Endodermal cell (in vitro differentiated cells): ENCODE results near the gene ODAM. TPM values are rescaled to one million over a fixed set of nuclear protein-coding genes. Genes with fewer than 3 reads are reported as not detected.

Source experiments
- DNase-seq: peaks from one replicate; pipeline ENCODE4 v3.0.0-alpha.2; 2017
- H3K27ac ChIP-seq: 2 replicates; pipeline ENCODE4 v1.5.1; 2013; ENCODE audit warnings: mild to moderate bottlenecking, low read depth, low read length, moderate library complexity
- H3K27me3 ChIP-seq: 2 replicates; pipeline ENCODE4 v1.6.1; 2013; ENCODE audit warnings: mild to moderate bottlenecking, low read length, moderate library complexity; ENCODE audit not compliant: insufficient read depth, control insufficient read depth, poor library complexity, severe bottlenecking
- H3K36me3 ChIP-seq: 2 replicates; pipeline ENCODE4 v1.7.0; 2013; ENCODE audit warnings: mild to moderate bottlenecking, low read length, moderate library complexity; ENCODE audit not compliant: control insufficient read depth, insufficient read depth
- H3K4me1 ChIP-seq: one replicate; pipeline ENCODE4 v1.7.0; 2013; ENCODE audit warnings: low read length; ENCODE audit not compliant: control insufficient read depth, insufficient read depth
- H3K4me3 ChIP-seq: 2 replicates; pipeline ENCODE4 v1.5.1; 2013; ENCODE audit warnings: mild to moderate bottlenecking, low read length, moderate library complexity
- H3K9ac ChIP-seq: 2 replicates; pipeline ENCODE4 v1.6.1; 2013; ENCODE audit warnings: mild to moderate bottlenecking, low read length, moderate library complexity; ENCODE audit not compliant: poor library complexity, severe bottlenecking; ENCODE audit errors: extremely low read depth
- H3K9me3 ChIP-seq: 2 replicates; pipeline ENCODE4 v1.6.1; 2013; ENCODE audit warnings: mild to moderate bottlenecking, low read length, moderate library complexity; ENCODE audit not compliant: control insufficient read depth
- H3K27ac Mint-ChIP-seq: 2 replicates; pipeline ENCODE4 v1.8.0; 2020; ENCODE audit warnings: mixed read lengths
- H3K27me3 Mint-ChIP-seq: 2 replicates; pipeline ENCODE4 v1.8.0; 2021; ENCODE audit warnings: mild to moderate bottlenecking, mixed read lengths; ENCODE audit not compliant: insufficient read depth
- H3K36me3 Mint-ChIP-seq: 2 replicates; pipeline ENCODE4 v1.8.0; 2020; ENCODE audit warnings: low read depth, mixed read lengths
- H3K4me1 Mint-ChIP-seq: 2 replicates; pipeline ENCODE4 v1.8.0; 2020; ENCODE audit warnings: mixed read lengths
- H3K4me3 Mint-ChIP-seq: 2 replicates; pipeline ENCODE4 v1.8.0; 2020; ENCODE audit warnings: mild to moderate bottlenecking, moderate library complexity, mixed read lengths
- H3K9me3 Mint-ChIP-seq: 2 replicates; pipeline ENCODE4 v1.8.0; 2020; ENCODE audit warnings: mild to moderate bottlenecking, mixed read lengths
- CTCF ChIP-seq: fragments of 200-600 bp; sonication (generic); conservative IDR thresholded peaks from 2 replicates; pipeline ENCODE4 v1.5.0; 2021; ENCODE audit warnings: antibody characterized with exemption, mild to moderate bottlenecking
- WGBS, 2 experiments: methylation state at CpG; one replicate each; pipeline versions ENCODE4 v1.1.5 to v1.1.7; 2013; ENCODE audit warnings: missing lambda C conversion rate in 2 of 2, mixed read lengths in 1 of 2; ENCODE audit not compliant: insufficient coverage in 1 of 2, insufficient read length in 1 of 2; 5-methylcytosine and 5-hydroxymethylcytosine counted together
- long read RNA-seq, 4 experiments: library from polyadenylated mRNA in 2 of 4; library from RNA in 1 of 4; library from capped mRNA in 1 of 4; stranded (forward) in 3 of 4; unstranded in 1 of 4; transcript quantifications; one replicate each; pipeline ENCODE4 v2.0.0, GENCODE V29; 2020 to 2021; ENCODE audit warnings: inconsistent platforms in 1 of 4
- polyA plus RNA-seq, 2 experiments: library from polyadenylated mRNA; stranded (reverse); fragments of 50-300 nt; gene quantifications; one replicate each; pipeline ENCODE4 v1.2.3, GENCODE V29; 2013
- total RNA-seq, 2 donors: library from RNA; stranded (reverse); fragmentation: NEBNext Ultra II Directional in 1 of 2; extraction: Animal tissue kit (Norgen Biotek cat#: 25700) in 1 of 2; gene quantifications; 2 replicates in 1 of 2; 3 replicates in 1 of 2; pipeline ENCODE4 v1.2.1, GENCODE V29; 2021

ODAM gene, protein sequence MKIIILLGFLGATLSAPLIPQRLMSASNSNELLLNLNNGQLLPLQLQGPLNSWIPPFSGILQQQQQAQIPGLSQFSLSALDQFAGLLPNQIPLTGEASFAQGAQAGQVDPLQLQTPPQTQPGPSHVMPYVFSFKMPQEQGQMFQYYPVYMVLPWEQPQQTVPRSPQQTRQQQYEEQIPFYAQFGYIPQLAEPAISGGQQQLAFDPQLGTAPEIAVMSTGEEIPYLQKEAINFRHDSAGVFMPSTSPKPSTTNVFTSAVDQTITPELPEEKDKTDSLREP
- total RNA-seq, result not detected
- 0.39 TPM for polyA plus RNA-seq (2013, experiment 1 of 2)
- polyA plus RNA-seq (2013, experiment 2 of 2), result 0.54 TPM
- long read RNA-seq, experiment 1, result 0 reads
- long read RNA-seq, experiment 2, result 0 reads
- long read RNA-seq, experiment 3, result 0 reads
- long read RNA-seq, experiment 4, result 0 reads

DNA sequence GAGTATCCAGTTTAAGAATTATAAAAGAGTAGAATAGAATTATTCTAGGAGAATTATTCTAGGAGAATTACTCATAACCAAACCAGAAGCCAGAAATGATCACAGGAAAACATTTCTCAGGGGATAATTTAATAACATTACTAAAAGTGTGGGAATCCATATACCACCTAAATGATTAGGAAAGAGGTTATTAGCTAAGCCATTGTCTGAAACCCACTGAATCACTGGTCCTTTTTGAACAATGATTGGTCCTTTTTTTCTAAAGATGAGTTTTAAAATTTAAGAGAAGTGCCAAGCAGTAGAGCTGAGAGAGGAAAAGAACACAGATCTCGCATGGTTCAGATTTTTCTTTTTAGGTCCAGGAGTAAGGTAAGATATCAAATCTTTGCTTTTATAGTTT lies at the start of gene ODAM:
ODAM (plus strand) TSS at position 301 of the 400 bp plus-strand sequence. CDS start 819 bp downstream, outside the sequence.
- no peaks in the 10 kb centered on the region for H3K36me3 ChIP-seq
- H3K27me3 Mint-ChIP-seq, result no peaks in the 10 kb centered on the region
- H3K4me1 ChIP-seq, result no peaks in the 10 kb centered on the region
- H3K4me3 Mint-ChIP-seq, result no peak within 1 kb of the TSS
- TF ChIP-seq CTCF, result no peak
- H3K4me1 Mint-ChIP-seq, result peaks cover 5% of the 10 kb centered on the region
- no peak for DNase-seq
- H3K27ac Mint-ChIP-seq, result no peak within 1 kb of the TSS
- no peaks in the 10 kb centered on the region for H3K36me3 Mint-ChIP-seq
- H3K4me3 ChIP-seq, result no peak within 1 kb of the TSS
- H3K9me3 Mint-ChIP-seq, result no peaks in the 10 kb centered on the region
- 87 to 89% methylated on average over 1 of the region's 1 CpG for WGBS, 2 experiments
- H3K27ac ChIP-seq, result no peak within 1 kb of the TSS
- no peaks in the 10 kb centered on the region for H3K27me3 ChIP-seq
- H3K9me3 ChIP-seq, result no peaks in the 10 kb centered on the region
- no peak within 1 kb of the TSS for H3K9ac ChIP-seq

DNA sequence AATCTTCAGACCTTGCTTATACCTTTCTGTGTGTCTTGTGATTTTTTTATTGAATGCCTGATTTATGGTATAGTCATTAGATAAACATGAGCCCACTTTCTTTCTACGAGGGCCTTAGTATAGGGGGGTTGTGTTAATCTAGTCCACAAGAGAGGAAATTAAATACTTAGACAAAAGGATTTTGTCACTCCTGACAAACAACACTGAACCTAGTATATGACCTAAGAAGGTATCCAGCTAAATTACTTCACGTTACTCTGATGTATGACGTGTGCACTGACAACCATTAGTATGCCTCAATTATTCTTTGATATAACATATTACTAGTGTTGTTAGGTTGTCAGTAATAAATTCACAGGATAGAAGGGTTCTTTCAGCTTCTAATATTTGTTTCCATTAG lies 44.3 kb upstream of the ODAM start:
- Mint-ChIP-seq H3K9me3 (no peaks in the 10 kb centered on the region), H3K4me3 (no peak overlapping the region), H3K4me1 (peaks cover 9% of the 10 kb centered on the region), H3K36me3 (no peaks in the 10 kb centered on the region), H3K27ac (no peak overlapping the region), H3K27me3 (no peaks in the 10 kb centered on the region)
- Histone ChIP-seq H3K36me3 (no peaks in the 10 kb centered on the region), H3K4me3 (no peak overlapping the region), H3K9me3 (no peaks in the 10 kb centered on the region), H3K9ac (no peak overlapping the region), H3K4me1 (peaks cover 8% of the 10 kb centered on the region), H3K27me3 (no peaks in the 10 kb centered on the region), H3K27ac (no peak overlapping the region)
- 80 to 97% methylated on average over 1 to 3 of the region's 3 CpGs for WGBS, 2 experiments
- DNase-seq, result no peak
- no peak for TF ChIP-seq CTCF

- no peak overlapping the region for H3K4me3 ChIP-seq
- DNase-seq, result no peak
- peaks cover 8% of the 10 kb centered on the region for H3K4me1 ChIP-seq
- H3K27ac Mint-ChIP-seq, result no peak overlapping the region
- no peaks in the 10 kb centered on the region for H3K27me3 Mint-ChIP-seq
- H3K36me3 ChIP-seq, result no peaks in the 10 kb centered on the region
- no peak overlapping the region for H3K9ac ChIP-seq
- H3K27ac ChIP-seq, result no peak overlapping the region
- H3K9me3 Mint-ChIP-seq, result no peaks in the 10 kb centered on the region
- WGBS, 2 experiments, result 95 to 100% methylated on average over 1 to 2 of the region's 2 CpGs
- TF ChIP-seq CTCF, result no peak
- no peak overlapping the region for H3K4me3 Mint-ChIP-seq
- H3K4me1 Mint-ChIP-seq, result peaks cover 9% of the 10 kb centered on the region
- no peaks in the 10 kb centered on the region for H3K36me3 Mint-ChIP-seq
- no peaks in the 10 kb centered on the region for H3K9me3 ChIP-seq
- no peaks in the 10 kb centered on the region for H3K27me3 ChIP-seq
These were observed 43.4 kb upstream of the ODAM start for GRCh38 chr4:70152088-70152487.
